HCT116 (cell line): ENCODE measurements around the gene TRPM3. TPM values are rescaled to one million over a fixed set of nuclear protein-coding genes. Genes with fewer than 3 reads are reported as not detected.

Source experiments
- ATAC-seq: fragments of 200-7000 bp; cut with Tn5 transposase; 2 replicates; pipeline ENCODE4 v1.9.1; 2020; ENCODE audit warnings: mild to moderate bottlenecking, moderate library complexity
- BruUV-seq: library from RNA; stranded (reverse); fragments of 400-500 nt; replicated peaks from 2 replicates; lab custom pipeline; 2021; lab: Mats Ljungman, UMichigan
- CTCF ChIA-PET: fragments of 300-600 bp; sonication (Branson Sonifier 250); formaldehyde crosslinking; loops from one replicate; lab custom pipeline; 2021; ENCODE audit warnings: antibody characterized with exemption; lab: Charles Lee
- POLR2A ChIA-PET: fragments of 300-600, 350-600 bp; sonication (Branson Sonifier 250); formaldehyde crosslinking; loops from one replicate; lab custom pipeline; 2021; ENCODE audit warnings: antibody characterized with exemption; lab: Charles Lee
- RAD21 ChIA-PET, 2 experiments: fragments of 300-600 bp; sonication (Branson Sonifier 250); formaldehyde crosslinking; loops; one replicate each; lab custom pipeline; 2023; ENCODE audit warnings: low total read pairs in 2 of 2; ENCODE audit not compliant: uncharacterized antibody in 2 of 2, unreplicated experiment in 2 of 2, low non-redundant PET in 1 of 2; lab: Charles Lee
- DNase-seq: peaks from one replicate; pipeline ENCODE4 v3.0.0-alpha.2; 2010; ENCODE audit warnings: low read depth, low spot score
- H2AFZ ChIP-seq: fragments of 200-600 bp; shearing (Covaris generic), sonication (generic); 2 replicates; pipeline ENCODE4 v1.6.1; 2017; ENCODE audit warnings: low read depth, mixed run types, mixed read lengths, antibody characterized with exemption, low read length; ENCODE audit not compliant: poor library complexity, severe bottlenecking
- H3K27ac ChIP-seq: 2 replicates; pipeline ENCODE4 v1.5.1; 2012; ENCODE audit warnings: low read depth, low read length
- H3K27me3 ChIP-seq: fragments of 200-600 bp; sonication (generic); 2 replicates; pipeline ENCODE4 v1.6.1; 2016; ENCODE audit warnings: mixed run types, low read length, mixed read lengths; ENCODE audit not compliant: insufficient read depth
- H3K36me3 ChIP-seq, 2 experiments: fragments of 200-500 bp in 1 of 2; fragments of 200-600 bp in 1 of 2; sonication (Bioruptor generic) in 1 of 2; sonication (generic) in 1 of 2; 2 replicates each; pipeline versions ENCODE4 v1.5.1 to v1.6.1; 2014 to 2016; ENCODE audit warnings: low read length in 2 of 2, inconsistent platforms in 1 of 2, mixed read lengths in 1 of 2, mixed run types in 1 of 2; ENCODE audit not compliant: insufficient read depth in 2 of 2, control insufficient read depth in 1 of 2
- H3K4me1 ChIP-seq, 2 experiments: fragments of 200-600 bp in 1 of 2; sonication (generic) in 1 of 2; 2 replicates each; pipeline versions ENCODE4 v1.5.1 to v1.6.1; 2012 to 2017; ENCODE audit warnings: low read length in 2 of 2, inconsistent platforms in 1 of 2, mild to moderate bottlenecking in 1 of 2, mixed read lengths in 1 of 2, mixed run types in 1 of 2, moderate library complexity in 1 of 2; ENCODE audit not compliant: insufficient read depth in 2 of 2, control insufficient read depth in 1 of 2
- H3K4me2 ChIP-seq: fragments of 200-600 bp; sonication (generic); 2 replicates; pipeline ENCODE4 v1.6.1; 2017; ENCODE audit warnings: mixed run types, low read length, mixed read lengths
- H3K4me3 ChIP-seq, 2 experiments: fragments of 200-600 bp in 1 of 2; sonication (generic) in 1 of 2; replicated peaks in 1 of 2; 2 replicates each; pipeline ENCODE4 v1.5.1; 2011 to 2016; ENCODE audit warnings: low read length in 2 of 2, control low read depth in 1 of 2, low read depth in 1 of 2, mild to moderate bottlenecking in 1 of 2, mixed read lengths in 1 of 2, mixed run types in 1 of 2
- H3K79me2 ChIP-seq: fragments of 200-600 bp; sonication (generic); 2 replicates; pipeline ENCODE4 v1.6.1; 2017; ENCODE audit warnings: mild to moderate bottlenecking, mixed run types, low read length, moderate library complexity, mixed read lengths; ENCODE audit not compliant: insufficient read depth
- H3K9ac ChIP-seq: fragments of 200-600 bp; sonication (generic); 2 replicates; pipeline ENCODE4 v1.6.1; 2016; ENCODE audit warnings: low read length, mixed read lengths
- H3K9me2 ChIP-seq: fragments of 200-600 bp; sonication (generic), shearing (Covaris generic); 2 replicates; pipeline ENCODE4 v1.6.1; 2017; ENCODE audit warnings: mixed run types, mild to moderate bottlenecking, moderate library complexity; ENCODE audit not compliant: insufficient read depth
- H3K9me3 ChIP-seq, 2 experiments: fragments of 200-500 bp in 1 of 2; fragments of 200-600 bp in 1 of 2; sonication (Bioruptor generic) in 1 of 2; sonication (generic) in 1 of 2; 2 replicates each; pipeline ENCODE4 v1.6.1; 2014 to 2017; ENCODE audit warnings: low read length in 2 of 2, mixed read lengths in 2 of 2, inconsistent platforms in 1 of 2, low read depth in 1 of 2, mild to moderate bottlenecking in 1 of 2, mixed run types in 1 of 2, moderate library complexity in 1 of 2; ENCODE audit not compliant: control insufficient read depth in 1 of 2, insufficient read depth in 1 of 2
- H4K20me1 ChIP-seq: fragments of 200-600 bp; sonication (generic), shearing (Covaris generic); 2 replicates; pipeline ENCODE4 v1.6.1; 2017; ENCODE audit warnings: mixed run types, mild to moderate bottlenecking, moderate library complexity; ENCODE audit not compliant: insufficient read depth
- ATF3 ChIP-seq: IDR thresholded peaks from 2 replicates; pipeline ENCODE4 v1.6.1; 2012
- JUND ChIP-seq: IDR thresholded peaks from 2 replicates; pipeline ENCODE4 v1.6.1; 2012
- MAX ChIP-seq: IDR thresholded peaks from 2 replicates; pipeline ENCODE4 v1.6.1; 2012
- POLR2A ChIP-seq: IDR thresholded peaks from 2 replicates; pipeline ENCODE4 v1.7.0; 2011; ENCODE audit warnings: borderline replicate concordance; ENCODE audit not compliant: insufficient read depth, insufficient read length; ENCODE audit errors: extremely low read depth
- REST ChIP-seq: IDR thresholded peaks from 2 replicates; pipeline ENCODE4 v1.6.1; 2012; ENCODE audit warnings: low read depth
- SP1 ChIP-seq: IDR thresholded peaks from 2 replicates; pipeline ENCODE4 v1.6.1; 2012; ENCODE audit warnings: low read depth
- YY1 ChIP-seq: IDR thresholded peaks from 2 replicates; pipeline ENCODE4 v1.6.1; 2011; ENCODE audit warnings: low read length, low read depth, moderate library complexity, mild to moderate bottlenecking; ENCODE audit not compliant: insufficient replicate concordance; ENCODE audit errors: extremely low read depth
- intact Hi-C: fragments of 100-400 bp; cut with micrococcal nuclease; formaldehyde crosslinking; loops from 2 replicates; pipeline ENCODE4 v1.10.0; 2022
- total RNA-seq: library from RNA; stranded (reverse); gene quantifications from one replicate; pipeline ENCODE4 v1.2.1, GENCODE V29; 2021; ENCODE audit not compliant: unreplicated experiment

The TRPM3 gene
- total RNA-seq, 1 experiment from 2014 or later: not detected

- Histone ChIP-seq H3K9ac (no peak overlapping the region), H3K9me3 (no peaks in the 10 kb centered on the region), H3K27ac (no peak overlapping the region), H4K20me1 (no peaks in the 10 kb centered on the region), H3K4me1 (no peaks in the 10 kb centered on the region), H3K79me2 (no peaks in the 10 kb centered on the region), H3K4me2 (no peak overlapping the region), H3K9me2 (no peaks in the 10 kb centered on the region), H3K27me3 (peaks cover 20% of the 10 kb centered on the region; the same call in 1 of the 2 replicates), H3K36me3 (no peaks in the 10 kb centered on the region), H2AFZ (no peak overlapping the region), H3K4me3 (no peak overlapping the region)
- ChIA-PET CTCF (no interaction called here), POLR2A (no interaction called here), RAD21 (no interaction called here)
- TF ChIP-seq REST (no peak), ATF3 (no peak), MAX (no peak), SP1 (no peak)
- no TSS peak for BruUV-seq
- ATAC-seq (no peak), DNase-seq (no peak)
- intact Hi-C loops: no loop called here
Measured at GRCh38 chr9:71036501-71036900, 84.9 kb downstream of the TRPM3 start.

GRCh38 chr9:71032779-71033178, 88.6 kb downstream of the TRPM3 start:
- peaks cover 14% of the 10 kb centered on the region; the same call in 1 of the 2 replicates for H3K27me3 ChIP-seq
- BruUV-seq: no TSS peak
- ATAC-seq: no peak

More at GRCh38 chr9:71032779-71033178, 88.6 kb downstream of the TRPM3 start:
- no peak overlapping the region for H3K27ac ChIP-seq
- H3K4me1 ChIP-seq: no peaks in the 10 kb centered on the region
- no peaks in the 10 kb centered on the region for H3K79me2 ChIP-seq
- H3K4me2 ChIP-seq: no peak overlapping the region
- no peaks in the 10 kb centered on the region for H4K20me1 ChIP-seq
- no peak overlapping the region for H3K4me3 ChIP-seq
- RAD21 ChIA-PET: no interaction called here
- no peak for DNase-seq
- H3K9me2 ChIP-seq: no peaks in the 10 kb centered on the region
- no peak overlapping the region for H3K9ac ChIP-seq
- CTCF ChIA-PET: no interaction called here
- H2AFZ ChIP-seq: no peak overlapping the region
- intact Hi-C loops: loop anchor here (1.0 kb wide), 1 partner anchor 20 kb away; no protein-coding TSS in a partner anchor
- H3K36me3 ChIP-seq: no peaks in the 10 kb centered on the region
- POLR2A ChIA-PET: no interaction called here
- no peaks in the 10 kb centered on the region for H3K9me3 ChIP-seq
- TF ChIP-seq JUND: no peak
- TF ChIP-seq YY1: no peak
- TF ChIP-seq POLR2A: no peak
